HG03095 (cell line): ENCODE data around the gene EYS.

Source experiments
- ATAC-seq: cut with Tn5 transposase; IDR thresholded peaks from one replicate; pipeline ENCODE4 v1.9.1; 2021; ENCODE audit warnings: moderate library complexity; ENCODE audit not compliant: unreplicated experiment

Gene EYS

GRCh38 chr6:64737418-64737817 is 969.6 kb downstream of the EYS start:
- ATAC-seq = no peak

- ATAC-seq = no peak
These were observed 970.5 kb downstream of the EYS start for GRCh38 chr6:64736421-64736950.

GRCh38 chr6:64733433-64733832 is 973.6 kb downstream of the EYS start:
- no peak for ATAC-seq

- ATAC-seq = no peak
These were observed 974.1 kb downstream of the EYS start for GRCh38 chr6:64732888-64733287.

GRCh38 chr6:64729522-64729921 is 977.5 kb downstream of the EYS start:
- no peak for ATAC-seq

- no peak for ATAC-seq
These were observed 980.0 kb downstream of the EYS start for GRCh38 chr6:64727075-64727474.

- no peak for ATAC-seq
These were observed 982.9 kb downstream of the EYS start for GRCh38 chr6:64724091-64724490.

- ATAC-seq = no peak
These were observed 983.5 kb downstream of the EYS start for GRCh38 chr6:64723327-64724058.

GRCh38 chr6:64721865-64722264 is 985.2 kb downstream of the EYS start:
- no peak for ATAC-seq

GRCh38 chr6:64717281-64717680 is 989.7 kb downstream of the EYS start:
- ATAC-seq = no peak

GRCh38 chr6:64715624-64716023 is 991.4 kb downstream of the EYS start:
- no peak for ATAC-seq

GRCh38 chr6:64714073-64714472 is 993.0 kb downstream of the EYS start:
- ATAC-seq = no peak

- no peak for ATAC-seq
These were observed 993.9 kb downstream of the EYS start for GRCh38 chr6:64713175-64713574.

GRCh38 chr6:64712606-64713005 is 994.4 kb downstream of the EYS start:
- no peak for ATAC-seq

- no peak for ATAC-seq
These were observed 1003.1 kb downstream of the EYS start for GRCh38 chr6:64703922-64704321.

- ATAC-seq = no peak
These were observed 1011.0 kb downstream of the EYS start for GRCh38 chr6:64696053-64696452.

GRCh38 chr6:64694356-64694755 is 1012.7 kb downstream of the EYS start:
- no peak for ATAC-seq

- ATAC-seq = no peak
These were observed 1016.0 kb downstream of the EYS start for GRCh38 chr6:64691064-64691463.

GRCh38 chr6:64685401-64685800 is 1021.6 kb downstream of the EYS start:
- no peak for ATAC-seq

GRCh38 chr6:64683682-64684081 is 1023.3 kb downstream of the EYS start:
- no peak for ATAC-seq

- no peak for ATAC-seq
These were observed 1025.4 kb downstream of the EYS start for GRCh38 chr6:64681416-64682160.

GRCh38 chr6:64680446-64680845 is 1026.6 kb downstream of the EYS start:
- no peak for ATAC-seq
